HepG2 (cell line): Measurements from ENCODE around the gene MRFAP1. TPM values are rescaled to one million over a fixed set of nuclear protein-coding genes. Genes with fewer than 3 reads are reported as not detected.

Experiments used
- ISX ChIP-seq: sonication (generic); formaldehyde crosslinking; conservative IDR thresholded peaks from 2 replicates; pipeline ENCODE4 v1.5.0; 2020; ENCODE audit warnings: missing genetic modification reagents
- NCOR1 ChIP-seq: fragments of 200-600 bp; sonication (generic); IDR thresholded peaks from 2 replicates; pipeline ENCODE4 v1.7.0; 2017; ENCODE audit warnings: antibody characterized with exemption, low read length, borderline replicate concordance
- SATB2 ChIP-seq: sonication (generic); formaldehyde crosslinking; IDR thresholded peaks from 2 replicates; pipeline ENCODE4 v1.5.0; 2020; ENCODE audit warnings: missing genetic modification reagents
- SETDB1 ChIP-seq: sonication (generic); formaldehyde crosslinking; IDR thresholded peaks from 2 replicates; pipeline ENCODE4 v1.5.1; 2020; ENCODE audit warnings: missing genetic modification reagents, mild to moderate bottlenecking, borderline replicate concordance
- ZFY ChIP-seq: sonication (generic); formaldehyde crosslinking; IDR thresholded peaks from 2 replicates; pipeline ENCODE4 v1.4.0; 2020; ENCODE audit warnings: missing genetic modification reagents
- ZKSCAN1 ChIP-seq: fragments of 150-350 bp; IDR thresholded peaks from 2 replicates; pipeline ENCODE4 v1.6.1; 2014; ENCODE audit warnings: low read length
- ZNF331 ChIP-seq: sonication (generic); formaldehyde crosslinking; IDR thresholded peaks from 2 replicates; pipeline ENCODE4 v1.4.0; 2020; ENCODE audit warnings: missing genetic modification reagents
- ZNF564 ChIP-seq: sonication (generic); formaldehyde crosslinking; IDR thresholded peaks from 2 replicates; pipeline ENCODE4 v1.8.1; 2023; ENCODE audit warnings: mild to moderate bottlenecking, missing genetic modification reagents
- ZNF589 ChIP-seq: sonication (generic); formaldehyde crosslinking; conservative IDR thresholded peaks from 2 replicates; pipeline ENCODE4 v1.8.0; 2022; ENCODE audit warnings: mild to moderate bottlenecking, moderate library complexity, missing genetic modification reagents
- ZNF704 ChIP-seq: sonication (generic); formaldehyde crosslinking; IDR thresholded peaks from 2 replicates; pipeline ENCODE4 v1.8.1; 2023; ENCODE audit warnings: mild to moderate bottlenecking, inconsistent platforms, moderate library complexity, missing genetic modification reagents, borderline replicate concordance
- ZSCAN12 ChIP-seq: sonication (generic); formaldehyde crosslinking; IDR thresholded peaks from 2 replicates; pipeline ENCODE4 v1.9.0; 2021; ENCODE audit warnings: mild to moderate bottlenecking, missing genetic modification reagents
- polyA plus RNA-seq, 8 experiments: library from polyadenylated mRNA; depleted of rRNA in 3 of 8; stranded (reverse) in 7 of 8; unstranded in 1 of 8; fragments of >200 nt; fragmentation: Illumina TruSeq in 4 of 8; extraction: Trizol in 4 of 8; gene quantifications; 2 replicates each; pipeline versions ENCODE4 v1.2.1 to v1.2.3, GENCODE V29; 2011 to 2016; ENCODE audit warnings: low read depth in 4 of 8, missing spikeins in 1 of 8, mixed read lengths in 1 of 8; ENCODE audit not compliant: insufficient read depth in 1 of 8
- total RNA-seq, 5 experiments: library from RNA; depleted of rRNA; stranded (reverse); fragments of >200 nt; fragmentation: Illumina TruSeq; extraction: Trizol; gene quantifications; 2 replicates each; pipeline ENCODE4 v1.2.3, GENCODE V29; 2016; ENCODE audit warnings: low read depth in 1 of 5
- TF ChIP-seq, protein P1 (sequence below): IDR thresholded peaks from 2 replicates; pipeline ENCODE4 v1.6.1; 2016; ENCODE audit warnings: low read depth, missing genetic modification reagents, missing compliant biosample characterization
- TF ChIP-seq, protein P2 (sequence below): sonication (generic); formaldehyde crosslinking; IDR thresholded peaks from 2 replicates; pipeline ENCODE4 v1.4.0; 2020; ENCODE audit warnings: missing genetic modification reagents, borderline replicate concordance
- TF ChIP-seq, protein P3 (sequence below): sonication (generic); formaldehyde crosslinking; conservative IDR thresholded peaks from 2 replicates; pipeline ENCODE4 v1.4.0; 2020; ENCODE audit warnings: mild to moderate bottlenecking, missing genetic modification reagents, moderate library complexity

The MRFAP1 gene
- total and polyA plus RNA-seq, 2 of the 13 experiments (the other 11 are each of a cell fraction or from before 2014, with no cell fraction given) = 112 to 158 TPM

- TF ChIP-seq, protein P1, sequence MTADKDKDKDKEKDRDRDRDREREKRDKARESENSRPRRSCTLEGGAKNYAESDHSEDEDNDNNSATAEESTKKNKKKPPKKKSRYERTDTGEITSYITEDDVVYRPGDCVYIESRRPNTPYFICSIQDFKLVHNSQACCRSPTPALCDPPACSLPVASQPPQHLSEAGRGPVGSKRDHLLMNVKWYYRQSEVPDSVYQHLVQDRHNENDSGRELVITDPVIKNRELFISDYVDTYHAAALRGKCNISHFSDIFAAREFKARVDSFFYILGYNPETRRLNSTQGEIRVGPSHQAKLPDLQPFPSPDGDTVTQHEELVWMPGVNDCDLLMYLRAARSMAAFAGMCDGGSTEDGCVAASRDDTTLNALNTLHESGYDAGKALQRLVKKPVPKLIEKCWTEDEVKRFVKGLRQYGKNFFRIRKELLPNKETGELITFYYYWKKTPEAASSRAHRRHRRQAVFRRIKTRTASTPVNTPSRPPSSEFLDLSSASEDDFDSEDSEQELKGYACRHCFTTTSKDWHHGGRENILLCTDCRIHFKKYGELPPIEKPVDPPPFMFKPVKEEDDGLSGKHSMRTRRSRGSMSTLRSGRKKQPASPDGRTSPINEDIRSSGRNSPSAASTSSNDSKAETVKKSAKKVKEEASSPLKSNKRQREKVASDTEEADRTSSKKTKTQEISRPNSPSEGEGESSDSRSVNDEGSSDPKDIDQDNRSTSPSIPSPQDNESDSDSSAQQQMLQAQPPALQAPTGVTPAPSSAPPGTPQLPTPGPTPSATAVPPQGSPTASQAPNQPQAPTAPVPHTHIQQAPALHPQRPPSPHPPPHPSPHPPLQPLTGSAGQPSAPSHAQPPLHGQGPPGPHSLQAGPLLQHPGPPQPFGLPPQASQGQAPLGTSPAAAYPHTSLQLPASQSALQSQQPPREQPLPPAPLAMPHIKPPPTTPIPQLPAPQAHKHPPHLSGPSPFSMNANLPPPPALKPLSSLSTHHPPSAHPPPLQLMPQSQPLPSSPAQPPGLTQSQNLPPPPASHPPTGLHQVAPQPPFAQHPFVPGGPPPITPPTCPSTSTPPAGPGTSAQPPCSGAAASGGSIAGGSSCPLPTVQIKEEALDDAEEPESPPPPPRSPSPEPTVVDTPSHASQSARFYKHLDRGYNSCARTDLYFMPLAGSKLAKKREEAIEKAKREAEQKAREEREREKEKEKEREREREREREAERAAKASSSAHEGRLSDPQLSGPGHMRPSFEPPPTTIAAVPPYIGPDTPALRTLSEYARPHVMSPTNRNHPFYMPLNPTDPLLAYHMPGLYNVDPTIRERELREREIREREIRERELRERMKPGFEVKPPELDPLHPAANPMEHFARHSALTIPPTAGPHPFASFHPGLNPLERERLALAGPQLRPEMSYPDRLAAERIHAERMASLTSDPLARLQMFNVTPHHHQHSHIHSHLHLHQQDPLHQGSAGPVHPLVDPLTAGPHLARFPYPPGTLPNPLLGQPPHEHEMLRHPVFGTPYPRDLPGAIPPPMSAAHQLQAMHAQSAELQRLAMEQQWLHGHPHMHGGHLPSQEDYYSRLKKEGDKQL (CRISPR knock-in tag) = no peak
- TF ChIP-seq ZNF331 (CRISPR knock-in tag) (peak; percentile 29; the same call in 1 of the 2 replicates), SETDB1 (CRISPR knock-in tag) (no peak), NCOR1 (peak; percentile 40; the same call in 1 of the 2 replicates), ZNF589 (CRISPR knock-in tag) (no peak), SATB2 (0 out of 2 replicates have a peak, but pooled peaks have one; percentile 22), ISX (CRISPR knock-in tag) (no peak), ZKSCAN1 (no peak), ZSCAN12 (no peak), ZFY (CRISPR knock-in tag) (0 out of 2 replicates have a peak, but pooled peaks have one; percentile 40), ZNF564 (CRISPR knock-in tag) (no peak; the same call in 1 of the 2 replicates), ZNF704 (CRISPR knock-in tag) (no peak)
- TF ChIP-seq, protein P2, sequence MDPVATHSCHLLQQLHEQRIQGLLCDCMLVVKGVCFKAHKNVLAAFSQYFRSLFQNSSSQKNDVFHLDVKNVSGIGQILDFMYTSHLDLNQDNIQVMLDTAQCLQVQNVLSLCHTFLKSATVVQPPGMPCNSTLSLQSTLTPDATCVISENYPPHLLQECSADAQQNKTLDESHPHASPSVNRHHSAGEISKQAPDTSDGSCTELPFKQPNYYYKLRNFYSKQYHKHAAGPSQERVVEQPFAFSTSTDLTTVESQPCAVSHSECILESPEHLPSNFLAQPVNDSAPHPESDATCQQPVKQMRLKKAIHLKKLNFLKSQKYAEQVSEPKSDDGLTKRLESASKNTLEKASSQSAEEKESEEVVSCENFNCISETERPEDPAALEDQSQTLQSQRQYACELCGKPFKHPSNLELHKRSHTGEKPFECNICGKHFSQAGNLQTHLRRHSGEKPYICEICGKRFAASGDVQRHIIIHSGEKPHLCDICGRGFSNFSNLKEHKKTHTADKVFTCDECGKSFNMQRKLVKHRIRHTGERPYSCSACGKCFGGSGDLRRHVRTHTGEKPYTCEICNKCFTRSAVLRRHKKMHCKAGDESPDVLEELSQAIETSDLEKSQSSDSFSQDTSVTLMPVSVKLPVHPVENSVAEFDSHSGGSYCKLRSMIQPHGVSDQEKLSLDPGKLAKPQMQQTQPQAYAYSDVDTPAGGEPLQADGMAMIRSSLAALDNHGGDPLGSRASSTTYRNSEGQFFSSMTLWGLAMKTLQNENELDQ (CRISPR knock-in tag) = no peak
- TF ChIP-seq, protein P3, sequence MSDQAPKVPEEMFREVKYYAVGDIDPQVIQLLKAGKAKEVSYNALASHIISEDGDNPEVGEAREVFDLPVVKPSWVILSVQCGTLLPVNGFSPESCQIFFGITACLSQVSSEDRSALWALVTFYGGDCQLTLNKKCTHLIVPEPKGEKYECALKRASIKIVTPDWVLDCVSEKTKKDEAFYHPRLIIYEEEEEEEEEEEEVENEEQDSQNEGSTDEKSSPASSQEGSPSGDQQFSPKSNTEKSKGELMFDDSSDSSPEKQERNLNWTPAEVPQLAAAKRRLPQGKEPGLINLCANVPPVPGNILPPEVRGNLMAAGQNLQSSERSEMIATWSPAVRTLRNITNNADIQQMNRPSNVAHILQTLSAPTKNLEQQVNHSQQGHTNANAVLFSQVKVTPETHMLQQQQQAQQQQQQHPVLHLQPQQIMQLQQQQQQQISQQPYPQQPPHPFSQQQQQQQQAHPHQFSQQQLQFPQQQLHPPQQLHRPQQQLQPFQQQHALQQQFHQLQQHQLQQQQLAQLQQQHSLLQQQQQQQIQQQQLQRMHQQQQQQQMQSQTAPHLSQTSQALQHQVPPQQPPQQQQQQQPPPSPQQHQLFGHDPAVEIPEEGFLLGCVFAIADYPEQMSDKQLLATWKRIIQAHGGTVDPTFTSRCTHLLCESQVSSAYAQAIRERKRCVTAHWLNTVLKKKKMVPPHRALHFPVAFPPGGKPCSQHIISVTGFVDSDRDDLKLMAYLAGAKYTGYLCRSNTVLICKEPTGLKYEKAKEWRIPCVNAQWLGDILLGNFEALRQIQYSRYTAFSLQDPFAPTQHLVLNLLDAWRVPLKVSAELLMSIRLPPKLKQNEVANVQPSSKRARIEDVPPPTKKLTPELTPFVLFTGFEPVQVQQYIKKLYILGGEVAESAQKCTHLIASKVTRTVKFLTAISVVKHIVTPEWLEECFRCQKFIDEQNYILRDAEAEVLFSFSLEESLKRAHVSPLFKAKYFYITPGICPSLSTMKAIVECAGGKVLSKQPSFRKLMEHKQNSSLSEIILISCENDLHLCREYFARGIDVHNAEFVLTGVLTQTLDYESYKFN = peak; percentile 39; the same call in 1 of the 2 replicates
Observed at GRCh38 chr4:6633091-6633906, 7.2 kb upstream of the MRFAP1 start (continued).
